ENCODE data around the gene PRPF19.

- no peak for TF ChIP-seq CTCF (IDR thresholded peaks at IDR 0.05)
- TF ChIP-seq POLR2AphosphoS5 (IDR thresholded peaks at IDR 0.05) = no peak
These were observed 36.1 kb downstream of the PRPF19 start for GRCh38 chr11:60870276-60870675.
